ENCODE measurements around the gene ASB3.

GRCh38 chr2:53694096-53694771 is 92.5 kb downstream of the ASB3 start:
- TF ChIP-seq EZH2phosphoT487 (IDR thresholded peaks at IDR 0.05; ENCODE audit: borderline replicate concordance, low read length) = no peak
- TF ChIP-seq, protein P1, sequence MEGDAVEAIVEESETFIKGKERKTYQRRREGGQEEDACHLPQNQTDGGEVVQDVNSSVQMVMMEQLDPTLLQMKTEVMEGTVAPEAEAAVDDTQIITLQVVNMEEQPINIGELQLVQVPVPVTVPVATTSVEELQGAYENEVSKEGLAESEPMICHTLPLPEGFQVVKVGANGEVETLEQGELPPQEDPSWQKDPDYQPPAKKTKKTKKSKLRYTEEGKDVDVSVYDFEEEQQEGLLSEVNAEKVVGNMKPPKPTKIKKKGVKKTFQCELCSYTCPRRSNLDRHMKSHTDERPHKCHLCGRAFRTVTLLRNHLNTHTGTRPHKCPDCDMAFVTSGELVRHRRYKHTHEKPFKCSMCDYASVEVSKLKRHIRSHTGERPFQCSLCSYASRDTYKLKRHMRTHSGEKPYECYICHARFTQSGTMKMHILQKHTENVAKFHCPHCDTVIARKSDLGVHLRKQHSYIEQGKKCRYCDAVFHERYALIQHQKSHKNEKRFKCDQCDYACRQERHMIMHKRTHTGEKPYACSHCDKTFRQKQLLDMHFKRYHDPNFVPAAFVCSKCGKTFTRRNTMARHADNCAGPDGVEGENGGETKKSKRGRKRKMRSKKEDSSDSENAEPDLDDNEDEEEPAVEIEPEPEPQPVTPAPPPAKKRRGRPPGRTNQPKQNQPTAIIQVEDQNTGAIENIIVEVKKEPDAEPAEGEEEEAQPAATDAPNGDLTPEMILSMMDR (conservative IDR thresholded peaks at IDR 0.05; ENCODE audit: low read depth, low read length) = no peak

All from PC-3 (cell line).